Astrocyte (in vitro differentiated cells and primary cell): ENCODE data around the gene LEFTY2.

ENCODE experiments used
- EZH2 ChIP-seq: IDR thresholded peaks from 2 replicates; pipeline ENCODE4 v1.6.1; 2012; ENCODE audit warnings: mild to moderate bottlenecking, low read length, inconsistent platforms; ENCODE audit not compliant: insufficient read depth
- TF ChIP-seq, protein P1 (sequence below): IDR thresholded peaks from 2 replicates; pipeline ENCODE4 v1.5.1; 2011; ENCODE audit warnings: low read depth, mild to moderate bottlenecking, inconsistent platforms, low read length, moderate library complexity; ENCODE audit not compliant: insufficient read depth

DNA sequence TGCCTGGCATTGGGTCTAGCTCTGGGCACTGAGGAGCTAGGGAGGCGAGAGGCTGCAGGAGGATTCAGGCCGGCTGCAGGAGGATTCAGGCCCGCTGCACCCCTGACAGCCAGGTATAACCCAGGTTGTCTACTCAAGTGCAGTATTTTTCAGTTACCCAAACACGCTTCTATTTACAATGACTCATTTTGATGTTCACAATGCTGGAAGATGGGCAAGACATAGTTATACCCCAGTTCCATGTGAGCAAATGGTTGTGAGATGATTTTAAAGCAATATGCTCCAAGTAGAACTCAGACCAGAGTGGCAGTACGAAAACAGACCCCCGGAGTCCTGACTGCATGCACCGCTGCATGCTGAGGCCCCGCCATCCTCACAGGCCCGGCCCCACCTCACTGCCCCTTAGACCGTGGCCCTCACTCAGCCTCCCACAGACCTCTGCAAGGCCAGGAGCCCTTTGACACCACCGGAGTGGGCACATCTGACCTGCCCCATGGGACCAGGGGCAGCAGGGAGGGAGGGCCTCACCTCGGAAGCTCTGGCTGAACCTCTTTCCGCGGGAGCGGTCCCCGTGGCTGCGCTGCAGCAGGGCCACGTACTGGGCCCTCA lies 52.6 kb downstream of the LEFTY2 start:
- TF ChIP-seq, protein P1, sequence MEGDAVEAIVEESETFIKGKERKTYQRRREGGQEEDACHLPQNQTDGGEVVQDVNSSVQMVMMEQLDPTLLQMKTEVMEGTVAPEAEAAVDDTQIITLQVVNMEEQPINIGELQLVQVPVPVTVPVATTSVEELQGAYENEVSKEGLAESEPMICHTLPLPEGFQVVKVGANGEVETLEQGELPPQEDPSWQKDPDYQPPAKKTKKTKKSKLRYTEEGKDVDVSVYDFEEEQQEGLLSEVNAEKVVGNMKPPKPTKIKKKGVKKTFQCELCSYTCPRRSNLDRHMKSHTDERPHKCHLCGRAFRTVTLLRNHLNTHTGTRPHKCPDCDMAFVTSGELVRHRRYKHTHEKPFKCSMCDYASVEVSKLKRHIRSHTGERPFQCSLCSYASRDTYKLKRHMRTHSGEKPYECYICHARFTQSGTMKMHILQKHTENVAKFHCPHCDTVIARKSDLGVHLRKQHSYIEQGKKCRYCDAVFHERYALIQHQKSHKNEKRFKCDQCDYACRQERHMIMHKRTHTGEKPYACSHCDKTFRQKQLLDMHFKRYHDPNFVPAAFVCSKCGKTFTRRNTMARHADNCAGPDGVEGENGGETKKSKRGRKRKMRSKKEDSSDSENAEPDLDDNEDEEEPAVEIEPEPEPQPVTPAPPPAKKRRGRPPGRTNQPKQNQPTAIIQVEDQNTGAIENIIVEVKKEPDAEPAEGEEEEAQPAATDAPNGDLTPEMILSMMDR = no peak
- no peak for TF ChIP-seq EZH2
